Measurements from ENCODE around the gene SLAMF6. TPM values are rescaled to one million over a fixed set of nuclear protein-coding genes. Genes with fewer than 3 reads are reported as not detected.

Gene SLAMF6
- total RNA-seq, 1 experiment from 2014 or later: not detected

Other genes with a start within 250 kb of the SLAMF6 start
- gene PEX19, start 238.1 kb downstream of the SLAMF6 start, total RNA-seq (2014; rRNA removed): 81.8 and 83.7 TPM in 2 replicates
- gene COPA, start 180.0 kb downstream of the SLAMF6 start, total RNA-seq (2014; rRNA removed): 130 and 149 TPM in 2 replicates
- gene NCSTN, start 179.9 kb downstream of the SLAMF6 start, total RNA-seq (2014; rRNA removed): 82.5 and 95.6 TPM in 2 replicates
- gene NHLH1, start 156.2 kb downstream of the SLAMF6 start, total RNA-seq (2014; rRNA removed): 0.13 TPM in 1 of 2 replicates, not detected in the other
- gene VANGL2, start 122.7 kb downstream of the SLAMF6 start, total RNA-seq (2014; rRNA removed): under 0.01 TPM in 1 of 2 replicates, not detected in the other
- not detected in 2 replicates for gene CD84, start 56.2 kb upstream of the SLAMF6 start, total RNA-seq (2014; rRNA removed)
- 0.38 TPM in 1 of 2 replicates, not detected in the other for gene SLAMF1, start 123.8 kb upstream of the SLAMF6 start, total RNA-seq (2014; rRNA removed)
- not detected in 2 replicates for gene CD48, start 188.6 kb upstream of the SLAMF6 start, total RNA-seq (2014; rRNA removed)
- not detected in 2 replicates for gene SLAMF7, start 216.0 kb upstream of the SLAMF6 start, total RNA-seq (2014; rRNA removed)

Data from LHCN-M2 (cell line).